ENCODE measurements around the gene IDH1. TPM values are rescaled to one million over a fixed set of nuclear protein-coding genes. Genes with fewer than 3 reads are reported as not detected.

IDH1 gene
- total and polyA plus RNA-seq, 10 of the 15 experiments (the other 5 are each of a cell fraction or from before 2014, with no cell fraction given): 39.0 to 114 (median 55.0) TPM

DNA sequence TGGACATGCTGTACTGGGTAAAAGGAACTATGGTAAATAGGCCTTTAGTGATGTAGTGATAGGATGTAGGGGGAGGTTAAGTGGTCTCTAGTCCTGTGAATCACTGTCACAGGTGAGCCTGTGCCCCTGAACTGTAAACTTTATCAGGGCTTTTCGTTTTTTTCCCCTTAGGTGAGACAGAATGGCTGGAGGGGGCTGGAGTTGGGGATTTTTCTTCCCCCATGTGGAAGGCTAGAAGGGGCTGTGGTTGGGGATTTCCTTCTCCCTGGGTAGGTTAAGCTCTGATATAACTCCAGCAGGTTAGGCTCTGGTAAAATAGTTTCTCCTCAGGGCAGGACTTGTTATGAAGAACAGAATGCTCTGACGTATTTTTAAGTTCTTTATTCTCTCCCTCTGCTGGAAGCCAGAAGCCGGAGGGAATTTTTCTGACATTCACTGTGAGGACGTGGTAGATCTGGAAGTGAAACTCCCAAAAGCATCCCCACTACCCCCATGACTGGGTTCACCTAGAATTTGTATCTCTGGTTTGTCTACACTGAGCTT lies 39.7 kb upstream of the IDH1 start (continued):
- TF ChIP-seq, protein P1, sequence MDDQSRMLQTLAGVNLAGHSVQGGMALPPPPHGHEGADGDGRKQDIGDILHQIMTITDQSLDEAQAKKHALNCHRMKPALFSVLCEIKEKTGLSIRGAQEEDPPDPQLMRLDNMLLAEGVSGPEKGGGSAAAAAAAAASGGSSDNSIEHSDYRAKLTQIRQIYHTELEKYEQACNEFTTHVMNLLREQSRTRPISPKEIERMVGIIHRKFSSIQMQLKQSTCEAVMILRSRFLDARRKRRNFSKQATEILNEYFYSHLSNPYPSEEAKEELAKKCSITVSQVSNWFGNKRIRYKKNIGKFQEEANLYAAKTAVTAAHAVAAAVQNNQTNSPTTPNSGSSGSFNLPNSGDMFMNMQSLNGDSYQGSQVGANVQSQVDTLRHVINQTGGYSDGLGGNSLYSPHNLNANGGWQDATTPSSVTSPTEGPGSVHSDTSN (IDR thresholded peaks at IDR 0.05; ENCODE audit: insufficient replicate concordance, low read depth, low read length): no peak
- TF ChIP-seq SMARCA5 (IDR thresholded peaks at IDR 0.05) (no peak), CHD4 (IDR thresholded peaks at IDR 0.05) (no peak), IKZF2 (IDR thresholded peaks at IDR 0.05) (peak; percentile 74 to 82), MEF2B (IDR thresholded peaks at IDR 0.05; ENCODE audit: partially characterized antibody, poor library complexity, severe bottlenecking) (no peak), NRF1 (conservative IDR thresholded peaks at IDR 0.05; ENCODE audit: low read depth, low read length) (no peak), NBN (IDR thresholded peaks at IDR 0.05) (no peak), YBX1 (IDR thresholded peaks at IDR 0.05) (no peak), CREB1 (IDR thresholded peaks at IDR 0.05; ENCODE audit: low read depth) (peak; percentile 9; the same call in 1 of the 2 replicates), PML (IDR thresholded peaks at IDR 0.05; ENCODE audit: low read length) (no peak), RELA (IDR thresholded peaks at IDR 0.05; ENCODE audit: borderline replicate concordance, partially characterized antibody) (peak; percentile 86), SREBF2 (IDR thresholded peaks at IDR 0.05; ENCODE audit: low read length) (no peak), ZNF24 (IDR thresholded peaks at IDR 0.05) (no peak), RBBP5 (conservative IDR thresholded peaks at IDR 0.05) (no peak), NR2C2 (IDR thresholded peaks at IDR 0.05; ENCODE audit: borderline replicate concordance, control insufficient read depth, insufficient read length, low read depth) (no peak), PAX8 (IDR thresholded peaks at IDR 0.05) (no peak), LARP7 (IDR thresholded peaks at IDR 0.05) (no peak), ZNF217 (IDR thresholded peaks at IDR 0.05) (no peak), BCL11A (IDR thresholded peaks at IDR 0.05; ENCODE audit: low read depth, low read length) (no peak)
- TF ChIP-seq, protein P2, sequence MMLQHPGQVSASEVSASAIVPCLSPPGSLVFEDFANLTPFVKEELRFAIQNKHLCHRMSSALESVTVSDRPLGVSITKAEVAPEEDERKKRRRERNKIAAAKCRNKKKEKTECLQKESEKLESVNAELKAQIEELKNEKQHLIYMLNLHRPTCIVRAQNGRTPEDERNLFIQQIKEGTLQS (IDR thresholded peaks at IDR 0.05; ENCODE audit: borderline replicate concordance, extremely low read depth, low read depth, low read length): no peak
- TF ChIP-seq, protein P3, sequence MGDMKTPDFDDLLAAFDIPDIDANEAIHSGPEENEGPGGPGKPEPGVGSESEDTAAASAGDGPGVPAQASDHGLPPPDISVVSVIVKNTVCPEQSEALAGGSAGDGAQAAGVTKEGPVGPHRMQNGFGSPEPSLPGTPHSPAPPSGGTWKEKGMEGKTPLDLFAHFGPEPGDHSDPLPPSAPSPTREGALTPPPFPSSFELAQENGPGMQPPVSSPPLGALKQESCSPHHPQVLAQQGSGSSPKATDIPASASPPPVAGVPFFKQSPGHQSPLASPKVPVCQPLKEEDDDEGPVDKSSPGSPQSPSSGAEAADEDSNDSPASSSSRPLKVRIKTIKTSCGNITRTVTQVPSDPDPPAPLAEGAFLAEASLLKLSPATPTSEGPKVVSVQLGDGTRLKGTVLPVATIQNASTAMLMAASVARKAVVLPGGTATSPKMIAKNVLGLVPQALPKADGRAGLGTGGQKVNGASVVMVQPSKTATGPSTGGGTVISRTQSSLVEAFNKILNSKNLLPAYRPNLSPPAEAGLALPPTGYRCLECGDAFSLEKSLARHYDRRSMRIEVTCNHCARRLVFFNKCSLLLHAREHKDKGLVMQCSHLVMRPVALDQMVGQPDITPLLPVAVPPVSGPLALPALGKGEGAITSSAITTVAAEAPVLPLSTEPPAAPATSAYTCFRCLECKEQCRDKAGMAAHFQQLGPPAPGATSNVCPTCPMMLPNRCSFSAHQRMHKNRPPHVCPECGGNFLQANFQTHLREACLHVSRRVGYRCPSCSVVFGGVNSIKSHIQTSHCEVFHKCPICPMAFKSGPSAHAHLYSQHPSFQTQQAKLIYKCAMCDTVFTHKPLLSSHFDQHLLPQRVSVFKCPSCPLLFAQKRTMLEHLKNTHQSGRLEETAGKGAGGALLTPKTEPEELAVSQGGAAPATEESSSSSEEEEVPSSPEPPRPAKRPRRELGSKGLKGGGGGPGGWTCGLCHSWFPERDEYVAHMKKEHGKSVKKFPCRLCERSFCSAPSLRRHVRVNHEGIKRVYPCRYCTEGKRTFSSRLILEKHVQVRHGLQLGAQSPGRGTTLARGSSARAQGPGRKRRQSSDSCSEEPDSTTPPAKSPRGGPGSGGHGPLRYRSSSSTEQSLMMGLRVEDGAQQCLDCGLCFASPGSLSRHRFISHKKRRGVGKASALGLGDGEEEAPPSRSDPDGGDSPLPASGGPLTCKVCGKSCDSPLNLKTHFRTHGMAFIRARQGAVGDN (IDR thresholded peaks at IDR 0.05): 0 out of 2 replicates have a peak, but pooled peaks have one; percentile 11
- TF ChIP-seq, protein P4, sequence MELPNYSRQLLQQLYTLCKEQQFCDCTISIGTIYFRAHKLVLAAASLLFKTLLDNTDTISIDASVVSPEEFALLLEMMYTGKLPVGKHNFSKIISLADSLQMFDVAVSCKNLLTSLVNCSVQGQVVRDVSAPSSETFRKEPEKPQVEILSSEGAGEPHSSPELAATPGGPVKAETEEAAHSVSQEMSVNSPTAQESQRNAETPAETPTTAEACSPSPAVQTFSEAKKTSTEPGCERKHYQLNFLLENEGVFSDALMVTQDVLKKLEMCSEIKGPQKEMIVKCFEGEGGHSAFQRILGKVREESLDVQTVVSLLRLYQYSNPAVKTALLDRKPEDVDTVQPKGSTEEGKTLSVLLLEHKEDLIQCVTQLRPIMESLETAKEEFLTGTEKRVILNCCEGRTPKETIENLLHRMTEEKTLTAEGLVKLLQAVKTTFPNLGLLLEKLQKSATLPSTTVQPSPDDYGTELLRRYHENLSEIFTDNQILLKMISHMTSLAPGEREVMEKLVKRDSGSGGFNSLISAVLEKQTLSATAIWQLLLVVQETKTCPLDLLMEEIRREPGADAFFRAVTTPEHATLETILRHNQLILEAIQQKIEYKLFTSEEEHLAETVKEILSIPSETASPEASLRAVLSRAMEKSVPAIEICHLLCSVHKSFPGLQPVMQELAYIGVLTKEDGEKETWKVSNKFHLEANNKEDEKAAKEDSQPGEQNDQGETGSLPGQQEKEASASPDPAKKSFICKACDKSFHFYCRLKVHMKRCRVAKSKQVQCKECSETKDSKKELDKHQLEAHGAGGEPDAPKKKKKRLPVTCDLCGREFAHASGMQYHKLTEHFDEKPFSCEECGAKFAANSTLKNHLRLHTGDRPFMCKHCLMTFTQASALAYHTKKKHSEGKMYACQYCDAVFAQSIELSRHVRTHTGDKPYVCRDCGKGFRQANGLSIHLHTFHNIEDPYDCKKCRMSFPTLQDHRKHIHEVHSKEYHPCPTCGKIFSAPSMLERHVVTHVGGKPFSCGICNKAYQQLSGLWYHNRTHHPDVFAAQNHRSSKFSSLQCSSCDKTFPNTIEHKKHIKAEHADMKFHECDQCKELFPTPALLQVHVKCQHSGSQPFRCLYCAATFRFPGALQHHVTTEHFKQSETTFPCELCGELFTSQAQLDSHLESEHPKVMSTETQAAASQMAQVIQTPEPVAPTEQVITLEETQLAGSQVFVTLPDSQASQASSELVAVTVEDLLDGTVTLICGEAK (IDR thresholded peaks at IDR 0.05; ENCODE audit: borderline replicate concordance): no peak
